CD4-positive, alpha-beta T cell treated with Interleukin-1 beta for 1 hour (primary cell): ENCODE results near the gene GPR137B.

Source experiments
- DNase-seq, 2 donors: peaks; one replicate each; pipeline ENCODE4 v3.0.0-alpha.2; 2020 to 2022

The GPR137B gene

DNA sequence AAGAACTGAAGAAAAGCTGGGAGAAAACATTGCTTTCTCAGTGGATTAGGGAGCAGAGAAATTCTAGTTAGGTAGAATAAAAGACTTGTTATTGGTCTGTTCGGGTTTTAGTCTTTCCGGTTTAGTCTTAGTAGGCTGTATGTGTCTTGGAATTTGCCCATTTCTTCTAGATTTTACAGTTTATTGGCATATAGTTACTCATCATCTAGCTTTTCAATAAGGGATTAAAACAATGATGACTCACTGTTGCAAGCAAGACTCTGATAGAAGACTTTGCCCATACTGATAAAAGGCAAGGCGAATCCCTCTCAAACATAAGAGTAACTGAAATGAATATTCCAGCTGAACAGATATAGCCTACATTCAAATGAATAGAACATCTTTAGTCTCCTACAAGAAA lies 62.3 kb downstream of the GPR137B start:
- no peak for DNase-seq

DNA sequence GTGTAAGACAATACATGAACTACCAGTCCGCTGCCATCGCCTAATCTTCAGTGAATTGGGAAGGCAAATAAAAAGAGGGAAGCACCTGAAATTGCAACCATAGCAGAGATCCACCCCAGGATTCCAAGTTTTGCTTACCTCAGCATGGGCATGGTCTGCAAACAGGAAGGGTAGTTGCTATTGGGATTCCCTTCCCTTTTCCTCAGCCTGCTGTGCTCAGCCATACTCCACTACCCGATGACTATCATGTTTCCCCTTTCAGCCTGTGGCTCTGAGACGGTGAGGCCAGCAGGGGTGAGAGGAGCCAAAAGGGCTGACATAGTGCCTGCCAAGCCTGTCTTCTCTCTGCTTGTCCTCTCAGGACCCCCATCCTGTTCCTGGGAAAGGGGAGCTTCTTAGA lies 64.2 kb downstream of the GPR137B start:
- DNase-seq: no peak

DNA sequence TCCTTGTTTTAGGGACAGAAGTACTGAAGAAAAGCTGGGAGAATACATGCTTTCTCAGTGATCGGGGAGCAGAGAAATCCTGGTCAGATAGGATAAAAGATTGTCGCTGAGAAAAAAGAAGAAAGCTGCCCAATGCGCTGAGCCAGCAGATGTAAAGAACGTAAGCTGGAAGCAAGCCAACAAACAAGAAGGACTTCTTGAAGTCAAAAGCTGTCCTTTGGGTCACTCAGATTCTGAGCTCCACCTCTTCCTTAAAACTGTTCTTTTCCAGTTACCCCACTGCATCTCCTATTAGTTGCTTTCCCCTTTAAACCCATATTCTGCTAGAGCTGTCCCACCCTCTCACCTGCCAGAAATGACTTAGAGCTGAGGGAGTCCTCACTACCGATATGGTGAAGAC lies 64.8 kb downstream of the GPR137B start:
- no peak for DNase-seq

DNA sequence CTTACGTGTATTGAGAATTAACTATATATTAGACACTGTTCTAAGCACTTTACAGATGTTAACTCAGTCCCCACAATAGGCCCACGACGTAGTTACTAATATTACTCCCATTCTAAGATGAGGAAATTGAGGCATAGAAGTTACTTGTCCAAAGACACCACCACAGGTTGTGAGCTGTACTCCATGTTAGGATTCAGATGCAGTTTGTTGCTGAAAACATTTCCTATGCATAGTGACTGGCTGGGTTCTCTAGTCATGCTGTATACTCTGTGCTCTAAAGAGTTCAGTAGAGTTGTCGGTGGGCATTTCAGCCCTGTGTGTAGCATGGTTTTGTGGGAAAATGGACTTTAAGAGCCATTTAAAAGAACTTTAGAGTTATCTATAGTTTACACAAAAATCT lies 65.2 kb downstream of the GPR137B start:
- no peak for DNase-seq

DNA sequence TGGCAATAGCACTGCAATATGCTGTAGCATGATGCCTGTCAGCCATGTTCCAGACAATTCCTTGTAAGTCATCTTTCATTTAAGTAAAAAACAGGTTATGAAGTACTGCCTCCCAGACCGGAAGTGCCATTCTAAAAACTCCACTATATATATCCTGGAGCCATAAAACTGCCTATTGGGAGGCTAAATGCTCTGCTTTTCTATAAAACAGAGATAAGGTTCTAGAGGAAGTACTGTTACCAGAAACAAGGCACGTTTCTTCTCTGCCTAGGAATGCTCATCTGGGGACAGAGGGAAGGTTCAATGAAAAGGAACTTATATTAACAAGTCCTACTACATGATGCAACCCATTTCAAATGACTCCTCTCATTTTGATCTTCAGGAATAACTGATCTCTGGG lies 66.8 kb downstream of the GPR137B start:
- DNase-seq: no peak

DNA sequence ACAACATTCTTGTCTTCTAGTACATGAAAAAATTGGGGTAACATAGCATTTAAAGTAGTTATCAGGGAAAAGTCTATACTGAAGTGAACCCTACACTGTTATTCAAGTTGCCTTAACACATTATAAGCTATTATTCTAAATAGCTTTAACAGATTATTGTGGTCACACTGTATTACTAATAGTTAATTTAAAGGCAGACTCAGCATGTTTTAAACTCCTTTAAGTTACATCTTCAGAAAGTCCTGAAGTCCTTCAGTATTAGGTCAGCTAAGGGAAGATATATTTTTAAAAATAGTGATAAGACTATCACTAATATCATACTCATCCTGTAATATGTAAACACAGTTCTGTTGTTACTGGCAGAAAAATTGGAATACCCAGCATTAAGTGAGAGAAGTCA lies 67.4 kb downstream of the GPR137B start:
- DNase-seq: no peak

DNA sequence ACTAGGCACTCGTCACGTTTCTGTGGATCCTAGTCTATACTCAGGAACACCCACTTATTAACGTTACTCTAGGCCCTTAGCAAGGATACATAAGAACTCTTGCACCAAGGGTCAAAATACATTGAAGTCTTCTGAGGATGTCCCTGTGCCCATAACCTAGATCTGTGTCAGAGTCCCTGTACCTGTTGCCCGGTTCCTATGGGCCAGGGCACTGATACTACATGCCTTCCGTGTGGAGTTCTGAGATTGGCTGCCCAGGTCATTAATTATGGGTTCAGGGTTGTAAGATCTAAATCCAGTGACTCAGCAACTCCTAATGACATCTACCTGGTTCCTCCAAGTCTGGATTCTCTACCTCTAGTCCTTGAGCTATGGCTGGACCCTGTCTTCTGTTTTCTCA lies 69.5 kb downstream of the GPR137B start:
- no peak for DNase-seq

DNA sequence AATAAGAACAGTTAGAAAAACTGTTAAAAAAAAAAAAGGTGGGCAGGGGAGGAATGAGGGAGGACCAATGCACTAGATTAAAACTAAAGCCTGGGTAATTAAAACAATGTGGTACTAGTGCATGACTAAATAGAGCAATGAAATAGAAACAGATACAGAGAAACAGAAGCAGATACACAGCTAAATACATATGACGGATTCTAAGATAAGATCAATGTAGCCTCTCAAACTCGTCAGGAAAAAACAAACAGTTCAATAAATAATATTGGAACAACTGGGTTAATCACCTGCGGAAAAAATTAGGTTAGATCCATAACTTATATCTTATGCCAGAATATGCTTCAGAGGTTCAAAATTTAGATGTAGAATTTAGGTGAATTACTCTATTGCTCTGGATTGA lies 71.2 kb downstream of the GPR137B start:
- no peak for DNase-seq

DNA sequence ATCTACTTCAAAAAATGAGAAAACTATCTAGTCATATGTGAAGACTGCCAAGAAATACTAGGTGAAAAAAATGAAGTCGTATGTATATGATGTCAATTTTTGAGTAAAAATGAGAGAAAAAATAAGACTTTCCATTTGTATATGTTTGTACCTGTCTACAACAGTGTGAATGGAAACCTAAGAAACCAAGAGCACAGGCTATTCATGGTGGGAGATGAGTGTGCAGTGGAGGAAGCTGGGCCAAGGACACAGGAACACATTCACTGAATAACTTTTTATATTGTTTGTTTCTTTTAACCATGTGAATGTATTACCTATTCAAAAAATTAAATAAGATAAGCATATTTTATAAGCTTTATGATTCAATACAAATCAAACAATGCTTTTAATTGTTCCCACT lies 72.4 kb downstream of the GPR137B start:
- DNase-seq: no peak

DNA sequence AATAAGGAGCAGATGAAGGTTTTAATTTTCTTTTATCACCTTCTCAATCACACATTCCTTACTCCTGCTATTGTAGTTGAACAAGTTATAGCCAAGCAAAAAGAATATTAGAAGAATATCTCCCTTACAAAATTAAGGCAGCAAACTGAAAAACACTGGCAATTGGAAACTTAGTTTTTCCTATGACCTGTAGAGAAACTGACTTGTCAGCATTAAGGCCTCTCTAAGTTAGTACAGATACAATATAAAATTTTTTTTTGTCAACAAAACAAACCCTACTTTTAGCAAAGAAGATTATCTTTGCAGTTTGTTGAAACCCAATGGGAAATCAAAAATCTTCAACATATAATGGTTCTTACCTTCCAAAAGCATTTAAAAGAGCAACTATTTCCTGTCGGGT lies 78.1 kb downstream of the GPR137B start:
- DNase-seq: no peak

DNA sequence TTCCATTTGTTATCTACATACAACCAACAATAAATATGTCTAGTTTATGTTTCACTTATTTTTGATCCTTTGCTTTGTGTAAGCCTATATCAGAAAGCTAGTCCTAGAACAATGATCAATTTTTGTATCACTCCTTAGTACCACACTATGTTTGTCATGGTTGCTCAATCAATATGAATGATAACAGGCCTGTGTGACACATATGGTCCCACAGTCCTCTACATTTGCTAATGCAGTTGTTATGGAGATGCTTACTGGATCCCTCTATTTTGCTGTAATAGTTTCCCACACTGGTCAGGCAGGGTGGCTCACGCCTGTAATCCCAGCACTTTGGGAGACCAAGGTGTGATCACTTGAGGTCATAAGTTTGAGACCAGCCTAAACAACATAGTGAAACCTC lies 80.3 kb downstream of the GPR137B start:
- DNase-seq: no peak

DNA sequence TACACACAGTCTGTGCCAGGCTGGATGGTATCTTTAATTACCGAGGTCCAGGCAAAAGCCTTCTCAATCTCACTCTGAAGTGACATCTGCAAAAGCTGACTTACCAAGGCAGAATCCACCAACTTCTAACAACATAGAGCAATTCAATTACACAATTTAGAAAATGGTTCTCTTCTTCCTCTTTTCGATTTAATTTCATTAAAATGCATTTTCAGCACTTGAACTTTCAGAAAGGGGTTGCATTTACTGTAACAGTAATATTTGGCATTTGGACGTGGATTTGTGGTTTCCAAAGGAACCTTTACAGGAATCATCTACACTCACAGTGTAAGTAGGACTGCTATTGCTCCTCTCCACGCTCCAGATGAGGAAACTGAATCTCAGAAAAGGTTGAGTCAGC lies 86.1 kb downstream of the GPR137B start:
- DNase-seq: no peak

DNA sequence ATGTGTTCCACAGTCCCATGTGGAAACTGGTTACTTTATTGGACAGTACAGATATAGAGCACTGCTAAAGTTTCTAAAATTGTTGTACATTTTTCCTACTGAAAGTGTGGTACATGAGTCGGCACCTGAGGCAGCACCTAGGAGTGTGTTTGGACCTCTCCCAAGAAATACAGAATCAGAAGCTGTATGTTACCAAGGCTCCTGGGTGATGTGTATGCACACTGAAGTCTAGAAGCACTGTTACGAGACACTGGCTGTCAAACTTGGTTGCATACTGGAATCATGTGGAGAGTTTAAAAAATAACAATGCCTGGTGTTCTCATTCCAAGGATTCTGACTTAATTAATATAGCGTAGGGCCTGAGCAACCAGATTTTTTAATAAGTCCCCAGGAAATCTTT lies 92.8 kb downstream of the GPR137B start:
- no peak for DNase-seq

DNA sequence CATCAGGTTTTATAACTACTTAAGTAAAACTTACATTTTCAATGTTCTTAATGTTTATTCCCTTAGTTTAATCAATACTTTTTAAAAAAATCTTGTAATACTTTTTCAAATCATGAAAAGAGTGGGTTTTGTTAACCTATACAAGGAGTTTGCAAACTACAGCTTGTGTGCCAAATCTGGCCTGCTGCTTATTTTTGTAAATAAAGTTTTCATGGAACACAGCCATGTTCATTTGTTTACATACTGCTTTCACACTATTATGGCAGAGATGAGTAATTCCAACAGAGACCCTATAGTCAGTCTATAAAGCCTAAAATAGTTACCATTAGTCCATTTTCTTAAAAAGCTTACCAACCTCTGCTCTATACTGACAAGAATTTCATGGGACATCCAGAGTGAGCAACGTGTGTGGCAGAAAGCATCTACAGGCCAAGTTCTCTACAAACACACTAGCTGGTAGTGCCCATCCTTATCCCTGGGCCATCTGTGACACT lies 96.8 kb downstream of the GPR137B start:
- no peak for DNase-seq

DNA sequence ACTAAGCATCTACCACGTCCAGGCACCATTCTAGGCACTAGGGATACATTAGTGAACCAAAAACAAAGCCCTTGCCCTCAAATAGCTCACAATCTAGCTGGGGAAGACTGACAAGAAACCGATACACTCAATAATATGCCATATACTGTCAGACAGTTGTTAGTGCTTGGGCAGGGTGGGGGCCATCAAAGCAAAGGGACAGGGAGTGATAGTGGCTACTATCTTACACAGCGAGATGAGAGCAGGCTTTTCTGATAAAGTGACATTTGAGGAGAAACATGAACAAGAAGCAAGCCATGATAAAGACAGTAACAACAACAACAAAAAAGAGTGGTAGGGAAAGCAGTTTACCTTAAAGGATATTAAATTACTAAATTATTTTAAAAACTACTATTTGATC lies 98.3 kb downstream of the GPR137B start:
- no peak for DNase-seq

DNA sequence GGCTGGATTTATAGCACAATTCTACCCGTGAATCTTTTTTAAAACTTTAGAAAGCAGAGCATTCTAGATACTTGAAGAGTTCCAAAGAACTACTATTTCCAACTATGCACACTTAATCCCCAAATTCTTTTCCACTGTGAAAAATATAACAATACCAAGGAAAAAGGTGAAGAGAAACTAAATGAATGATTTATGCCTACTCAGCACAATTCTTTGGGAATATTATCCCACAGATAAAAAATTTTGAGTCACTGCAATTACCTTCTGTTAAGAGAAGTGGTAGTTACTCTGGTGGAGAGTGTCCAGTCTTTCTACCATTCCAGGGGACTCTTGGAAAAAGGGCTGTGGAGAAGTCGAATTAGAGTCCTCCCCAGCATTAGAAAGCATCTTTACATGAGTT lies 100.2 kb downstream of the GPR137B start:
- no peak for DNase-seq

DNA sequence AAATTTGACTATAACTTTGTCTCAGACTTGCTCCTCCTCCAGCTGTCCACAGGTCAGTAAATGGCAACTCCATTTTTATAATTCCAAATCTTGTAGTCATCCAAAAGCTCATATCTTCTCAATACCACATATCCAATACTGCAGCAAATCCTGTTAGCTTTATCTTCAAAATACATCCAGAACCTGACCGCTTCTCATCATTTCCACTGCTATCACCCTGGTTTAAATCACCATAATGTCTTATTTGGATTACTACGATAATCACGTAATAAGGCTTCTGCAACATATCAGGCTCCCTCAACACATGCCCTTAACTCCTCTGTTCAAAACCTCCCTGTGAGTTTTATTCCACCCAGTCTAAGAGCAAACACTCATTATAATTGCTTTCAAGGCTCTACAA lies 104.9 kb downstream of the GPR137B start:
- no peak for DNase-seq

DNA sequence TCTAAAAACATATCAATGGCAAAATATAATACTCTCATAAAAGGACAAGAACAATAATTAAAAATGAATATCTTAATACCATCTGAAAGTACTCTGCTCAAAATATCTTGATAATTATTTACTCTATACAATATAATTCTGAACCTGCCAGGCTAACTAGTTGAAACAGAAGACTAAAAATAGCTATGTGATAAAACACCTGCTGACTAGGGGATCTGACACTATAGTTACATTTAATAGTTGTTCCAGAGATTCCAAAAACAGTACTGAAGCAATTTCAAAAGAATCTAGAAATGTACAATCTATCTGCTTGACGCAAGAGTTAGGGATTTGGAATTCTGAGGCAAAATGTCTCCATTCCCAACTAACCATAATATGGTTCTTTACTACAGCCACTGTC lies 109.2 kb downstream of the GPR137B start:
- DNase-seq: no peak

DNA sequence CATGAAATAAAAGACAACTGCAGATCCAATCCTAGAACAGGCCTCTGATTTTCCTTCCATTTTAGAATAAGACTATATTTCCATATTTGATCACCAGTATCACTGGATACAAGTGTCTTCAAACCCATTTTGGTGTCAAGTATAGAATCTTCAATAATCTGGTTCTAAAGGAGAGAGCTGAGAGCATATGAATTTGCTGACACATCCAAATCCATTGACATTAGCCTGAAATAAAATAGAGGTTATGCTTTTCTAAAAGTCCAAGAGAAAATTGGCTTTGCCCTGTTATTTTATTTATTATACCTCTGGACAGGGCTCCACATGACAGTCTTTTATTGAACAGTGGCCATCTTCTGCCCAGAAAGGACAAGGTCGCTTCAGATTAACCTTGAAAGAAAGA lies 110.8 kb downstream of the GPR137B start:
- no peak for DNase-seq

DNA sequence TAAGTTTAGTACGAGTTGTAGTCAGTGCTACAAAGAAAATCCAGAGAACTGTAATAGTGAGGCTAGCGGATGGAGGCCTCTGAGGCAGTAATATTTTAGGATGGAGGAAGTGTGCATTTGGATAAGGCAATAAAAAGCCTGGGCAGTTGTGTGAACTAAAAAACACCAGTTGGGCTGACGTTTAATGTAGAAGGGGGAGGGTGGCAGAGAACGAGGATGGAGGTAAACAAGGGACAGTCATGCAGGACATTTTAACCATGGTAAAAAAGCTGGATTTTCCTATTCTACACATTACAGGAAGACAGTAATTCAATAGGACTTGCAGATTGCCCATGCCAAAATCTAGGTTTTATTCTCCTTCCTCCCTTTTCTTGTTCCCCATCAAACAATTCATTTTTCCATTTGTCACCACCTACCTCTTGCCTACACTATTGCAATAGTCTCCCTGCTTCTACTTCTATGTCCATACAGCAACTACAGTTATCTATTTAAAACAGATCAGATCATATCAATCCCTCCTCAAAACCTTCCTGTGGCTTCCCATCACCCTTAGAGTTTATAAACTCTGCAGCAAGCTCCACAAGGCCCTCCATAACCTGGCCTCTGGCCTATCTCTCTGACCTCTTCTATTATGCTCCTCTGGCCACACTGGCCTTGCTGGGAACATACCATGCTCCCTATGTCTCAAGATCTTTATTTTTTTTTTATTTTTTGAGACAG lies 111.7 kb downstream of the GPR137B start:
- no peak for DNase-seq

DNA sequence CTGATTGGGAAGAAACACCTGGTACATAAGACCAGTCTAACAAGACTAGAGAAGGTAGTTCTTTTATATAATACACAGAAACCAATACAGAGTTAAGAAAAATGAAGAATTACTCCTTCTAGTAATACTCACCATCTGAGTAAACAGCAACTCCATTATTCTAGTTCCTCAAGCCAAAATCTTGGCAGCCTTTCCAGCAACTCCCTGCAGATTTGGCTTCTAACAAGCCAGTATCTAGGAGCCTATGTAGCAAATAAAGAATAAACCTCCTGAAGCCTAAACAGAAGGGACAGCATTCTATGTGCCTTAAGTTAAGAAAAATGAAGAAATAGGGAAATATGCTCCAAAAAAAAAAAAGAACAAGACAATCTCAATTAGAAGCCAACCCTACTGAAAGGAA lies 114.9 kb downstream of the GPR137B start:
- no peak for DNase-seq

DNA sequence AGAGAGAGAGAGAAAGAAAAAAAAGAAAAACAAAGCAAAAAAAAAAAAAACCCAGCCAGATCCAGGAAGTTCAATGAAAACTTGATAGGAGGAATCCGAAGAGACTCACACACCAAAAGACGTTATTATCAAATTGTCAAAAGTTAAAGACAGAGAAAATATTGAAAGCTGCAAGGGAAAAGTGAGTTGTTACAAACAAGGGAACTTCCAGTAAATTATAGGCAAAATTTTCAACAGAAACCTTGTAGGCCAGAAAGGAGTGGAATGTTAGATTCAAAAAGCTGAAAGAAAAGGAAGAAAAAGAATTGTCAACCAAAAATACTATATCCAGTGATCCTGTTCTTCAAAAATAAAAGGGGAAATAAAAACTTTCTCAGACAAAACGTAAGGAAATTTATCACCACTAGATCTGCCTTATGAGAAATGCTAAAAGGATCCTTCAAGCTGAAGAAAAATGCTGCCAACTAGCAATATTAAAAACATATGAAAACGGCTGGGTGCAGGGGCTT lies 115.8 kb downstream of the GPR137B start:
- no peak for DNase-seq
